HG02970 (cell line): Measurements from ENCODE around the gene BAZ1B.

Experiments used
- ATAC-seq: cut with Tn5 transposase; IDR thresholded peaks from one replicate; pipeline ENCODE4 v1.9.1; 2021; ENCODE audit warnings: mild to moderate bottlenecking, moderate library complexity, moderate number of reproducible peaks; ENCODE audit not compliant: unreplicated experiment, low FRiP score

Gene BAZ1B

DNA sequence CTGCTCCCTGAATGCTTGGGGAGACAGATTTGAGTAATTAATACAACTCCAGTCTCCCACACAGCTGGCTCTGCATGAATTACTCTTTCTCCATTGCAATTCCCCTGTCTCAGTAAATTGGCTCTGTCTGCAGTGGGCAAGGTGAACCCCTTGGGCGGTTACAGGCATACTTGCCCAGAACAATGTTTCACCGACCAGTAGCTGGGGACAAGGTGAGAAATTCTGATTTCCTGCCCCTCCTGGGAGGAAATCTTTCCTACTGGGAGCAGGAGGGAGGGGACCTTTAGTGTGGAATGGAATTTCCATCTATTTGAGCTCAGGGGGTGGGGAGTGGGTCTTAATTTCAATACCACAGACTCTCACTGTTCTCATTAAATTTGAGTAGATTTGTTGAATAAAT lies 130.7 kb downstream of the BAZ1B start:
- no peak for ATAC-seq
